Tibial nerve (tissue), 4 donors: ENCODE results near the gene ZNF407. TPM values are rescaled to one million over a fixed set of nuclear protein-coding genes. Genes with fewer than 3 reads are reported as not detected.

ENCODE experiments used
- DNase-seq, 2 donors: peaks; one replicate each; pipeline ENCODE4 v3.0.0-alpha.2; 2019; ENCODE audit warnings: low spot score in 2 of 2
- H3K27ac ChIP-seq, 4 donors: fragments of 200-600 bp; sonication (generic) in 3 of 4; one replicate each; pipeline ENCODE4 v1.5.1; 2017 to 2019; ENCODE audit warnings: mild to moderate bottlenecking in 1 of 4
- H3K27me3 ChIP-seq, 2 donors: fragments of 200-600 bp; sonication (generic) in 1 of 2; one replicate each; pipeline versions ENCODE4 v1.5.1 to v1.6.0; 2017 to 2019
- H3K36me3 ChIP-seq, 3 donors: fragments of 200-600 bp; sonication (generic); one replicate each; pipeline ENCODE4 v1.5.1; 2018 to 2019
- H3K4me1 ChIP-seq, 4 donors: fragments of 200-600 bp; sonication (generic) in 3 of 4; one replicate each; pipeline ENCODE4 v1.5.1; 2017 to 2019
- H3K4me3 ChIP-seq, 4 donors: fragments of 200-600 bp; sonication (generic) in 3 of 4; one replicate each; pipeline ENCODE4 v1.5.1; 2017 to 2019; ENCODE audit warnings: mild to moderate bottlenecking in 1 of 4, moderate library complexity in 1 of 4
- H3K9me3 ChIP-seq, 4 donors: fragments of 200-600 bp; sonication (generic) in 3 of 4; one replicate each; pipeline ENCODE4 v1.5.1; 2017 to 2019
- CTCF ChIP-seq, 5 experiments: fragments of 200-600 bp in 3 of 5; fragments of 450-650 bp in 2 of 5; sonication (generic) in 3 of 5; IDR thresholded peaks; one replicate each; pipeline ENCODE4 v1.5.1; 2016 to 2019; ENCODE audit warnings: antibody characterized with exemption in 5 of 5, mild to moderate bottlenecking in 3 of 5, moderate library complexity in 2 of 5
- EP300 ChIP-seq, 2 donors: sonication (generic); formaldehyde crosslinking; IDR thresholded peaks; one replicate each; pipeline ENCODE4 v1.6.1; 2017; ENCODE audit warnings: antibody characterized with exemption in 2 of 2, mild to moderate bottlenecking in 1 of 2
- POLR2A ChIP-seq, 2 donors: fragments of 450-650 bp; IDR thresholded peaks; one replicate each; pipeline ENCODE4 v1.6.1; 2017; ENCODE audit warnings: antibody characterized with exemption in 2 of 2, mild to moderate bottlenecking in 2 of 2, moderate library complexity in 2 of 2
- WGBS, 2 donors: methylation state at CpG; one replicate each; pipeline ENCODE4 v1.1.5; 2018; 5-methylcytosine and 5-hydroxymethylcytosine counted together
- total RNA-seq, 4 donors: library from RNA; depleted of rRNA; stranded (reverse); fragments of >200 nt; gene quantifications; one replicate each; pipeline ENCODE4 v1.1.0, GENCODE V29; 2016

Gene ZNF407
- total RNA-seq, 4 donors from 2014 or later, result 18.6 to 22.8 (median 19.6) TPM

- no peak for DNase-seq
- Histone ChIP-seq H3K4me3 (no peak overlapping the region), H3K27me3 (no peaks in the 10 kb centered on the region), H3K4me1 (peaks cover 0 to 25% (median 6%) of the 10 kb centered on the region in 4 donors), H3K27ac (no peak overlapping the region), H3K9me3 (no peaks in the 10 kb centered on the region), H3K36me3 (peaks cover 0 to 2% (median 0%) of the 10 kb centered on the region in 3 donors)
- 88 to 91% methylated on average over 7 of the region's 7 CpGs for WGBS, 2 donors
- TF ChIP-seq POLR2A (IDR thresholded peaks at IDR 0.05) (no peak), EP300 (IDR thresholded peaks at IDR 0.05) (no peak), CTCF (IDR thresholded peaks at IDR 0.05) (no peak)
Measured at GRCh38 chr18:74945774-74946545, 348.3 kb downstream of the ZNF407 start.

GRCh38 chr18:74946646-74947375 is 349.1 kb downstream of the ZNF407 start:
- H3K36me3 ChIP-seq, result no peaks in the 10 kb centered on the region
- H3K4me3 ChIP-seq, result no peak overlapping the region
- peaks cover 0 to 33% (median 6%) of the 10 kb centered on the region in 4 donors for H3K4me1 ChIP-seq
- TF ChIP-seq POLR2A (IDR thresholded peaks at IDR 0.05) (no peak), EP300 (IDR thresholded peaks at IDR 0.05) (no peak), CTCF (IDR thresholded peaks at IDR 0.05) (no peak)
- no peaks in the 10 kb centered on the region for H3K27me3 ChIP-seq
- no peak for DNase-seq
- 63 to 70% methylated on average over 3 of the region's 3 CpGs for WGBS, 2 donors
- no peak overlapping the region for H3K27ac ChIP-seq
- no peaks in the 10 kb centered on the region for H3K9me3 ChIP-seq

GRCh38 chr18:74947417-74947816 is 349.7 kb downstream of the ZNF407 start:
- Histone ChIP-seq H3K36me3 (no peaks in the 10 kb centered on the region), H3K27me3 (no peaks in the 10 kb centered on the region), H3K4me3 (no peak overlapping the region), H3K27ac (no peak overlapping the region), H3K9me3 (no peaks in the 10 kb centered on the region), H3K4me1 (peaks cover 0 to 38% (median 6%) of the 10 kb centered on the region in 4 donors)
- 85 to 88% methylated on average over 10 of the region's 10 CpGs for WGBS, 2 donors
- no peak for TF ChIP-seq POLR2A (IDR thresholded peaks at IDR 0.05)
- no peak for TF ChIP-seq CTCF (IDR thresholded peaks at IDR 0.05)
- no peak for TF ChIP-seq EP300 (IDR thresholded peaks at IDR 0.05)
- DNase-seq, result no peak

- no peaks in the 10 kb centered on the region for H3K36me3 ChIP-seq
- no peak overlapping the region for H3K4me3 ChIP-seq
- H3K27ac ChIP-seq, result no peak overlapping the region
- H3K9me3 ChIP-seq, result no peaks in the 10 kb centered on the region
- no peaks in the 10 kb centered on the region for H3K27me3 ChIP-seq
- WGBS, 2 donors, result 91 to 93% methylated on average over 4 of the region's 4 CpGs
- H3K4me1 ChIP-seq, result peaks cover 0 to 38% (median 6%) of the 10 kb centered on the region in 4 donors
- no peak for TF ChIP-seq CTCF (IDR thresholded peaks at IDR 0.05)
- TF ChIP-seq POLR2A (IDR thresholded peaks at IDR 0.05), result no peak
- no peak for TF ChIP-seq EP300 (IDR thresholded peaks at IDR 0.05)
- no peak for DNase-seq
Measured at GRCh38 chr18:74947875-74948274, 350.2 kb downstream of the ZNF407 start.

- H3K36me3 ChIP-seq, result no peaks in the 10 kb centered on the region
- peak overlapping the region in 1 of 4 donors; percentile 73 for H3K27ac ChIP-seq
- WGBS, 2 donors, result 41 to 54% methylated on average over 1 of the region's 1 CpG
- H3K27me3 ChIP-seq, result no peaks in the 10 kb centered on the region
- H3K9me3 ChIP-seq, result no peaks in the 10 kb centered on the region
- no peak for DNase-seq
- H3K4me1 ChIP-seq, result peaks cover 0 to 38% (median 6%) of the 10 kb centered on the region in 4 donors
- TF ChIP-seq EP300 (IDR thresholded peaks at IDR 0.05), result no peak
- TF ChIP-seq CTCF (IDR thresholded peaks at IDR 0.05), result no peak
- no peak for TF ChIP-seq POLR2A (IDR thresholded peaks at IDR 0.05)
- no peak overlapping the region for H3K4me3 ChIP-seq
Measured at GRCh38 chr18:74949611-74950010, 351.9 kb downstream of the ZNF407 start.
